Raji (cell line): Measurements from ENCODE around the gene TPM1.

Experiments used
- POLR2A ChIP-seq: IDR thresholded peaks from 2 replicates; pipeline ENCODE4 v1.6.1; 2011; ENCODE audit warnings: low read depth, low read length, control low read depth; ENCODE audit not compliant: insufficient read depth

TPM1 gene

DNA sequence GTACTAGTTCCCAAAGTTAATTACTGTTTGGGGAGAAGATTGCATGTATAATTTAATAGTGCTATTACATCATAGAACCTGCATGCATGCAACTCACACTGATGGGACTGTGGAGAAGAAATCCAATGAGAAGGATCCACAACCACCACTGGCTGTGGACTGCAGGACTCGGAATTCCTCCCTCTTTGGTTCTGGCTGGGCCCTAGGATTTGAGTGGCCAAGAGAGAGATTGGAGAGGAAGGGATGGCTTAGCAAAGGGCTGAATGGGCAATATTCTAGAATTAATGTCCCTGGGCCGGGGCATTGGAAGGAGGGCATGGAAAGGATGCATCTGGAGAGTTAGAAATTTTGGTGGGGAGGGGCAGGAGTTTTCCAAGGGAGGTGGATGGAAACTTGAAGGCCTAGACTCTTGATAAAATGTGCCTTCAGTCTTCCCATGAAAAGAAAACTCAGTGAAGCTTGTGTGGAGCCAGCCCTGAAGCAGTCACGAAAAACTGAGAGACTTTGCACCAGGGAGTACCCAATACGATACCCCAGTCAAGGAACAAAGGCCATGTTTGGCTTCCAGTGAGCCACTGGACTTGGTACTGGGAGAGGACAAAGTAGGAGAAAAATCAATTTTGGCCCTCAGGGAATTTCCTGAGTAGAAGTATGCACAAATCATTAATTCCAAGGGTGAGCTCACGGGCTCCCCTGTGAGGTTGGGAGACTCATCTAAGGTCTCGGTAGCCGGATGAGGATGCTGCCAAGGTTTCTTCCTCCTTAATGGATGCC lies 31.4 kb upstream of the TPM1 start:
- no peak for TF ChIP-seq POLR2A

DNA sequence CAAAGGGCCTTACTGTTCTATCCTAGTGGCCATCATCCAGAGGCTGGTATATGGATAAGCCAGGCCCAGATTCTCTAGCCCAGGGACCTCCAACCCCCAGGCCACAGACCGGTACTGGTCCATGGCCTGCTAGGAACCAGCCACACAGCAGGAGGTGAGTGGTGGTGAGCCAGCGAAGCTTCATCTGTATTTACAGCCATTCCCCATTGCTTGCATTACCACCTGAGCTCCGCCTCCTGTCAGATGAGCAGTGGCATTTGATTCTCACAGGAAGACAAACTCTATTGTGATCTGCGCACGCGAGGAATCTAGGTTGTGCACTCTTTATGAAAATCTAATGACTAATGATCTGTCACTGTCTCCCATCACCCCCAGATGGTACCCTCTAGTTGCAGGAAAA lies 30.1 kb upstream of the TPM1 start:
- TF ChIP-seq POLR2A = no peak

- no peak for TF ChIP-seq POLR2A
Observed at GRCh38 chr15:63013052-63013808, 29.3 kb upstream of the TPM1 start.

DNA sequence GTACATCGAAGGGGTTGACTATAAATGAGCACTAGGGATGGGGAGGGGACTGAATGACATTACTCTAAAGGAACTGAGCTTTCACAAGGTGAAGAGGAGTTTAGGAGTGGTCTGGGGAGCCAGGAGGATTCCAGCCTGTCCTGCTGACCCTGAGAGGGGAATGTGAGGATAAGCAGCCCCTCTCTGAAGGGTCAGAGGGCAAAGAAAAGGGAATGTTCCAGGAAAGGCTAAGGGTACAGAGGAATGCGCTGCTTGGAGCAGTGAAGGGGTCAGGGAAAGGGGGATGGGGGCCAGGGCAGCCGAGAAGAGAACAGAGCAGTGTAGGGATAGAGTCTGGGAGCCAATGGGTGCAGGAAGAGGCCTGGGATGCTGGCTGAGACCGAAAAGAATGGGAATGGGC lies 28.0 kb upstream of the TPM1 start:
- no peak for TF ChIP-seq POLR2A

DNA sequence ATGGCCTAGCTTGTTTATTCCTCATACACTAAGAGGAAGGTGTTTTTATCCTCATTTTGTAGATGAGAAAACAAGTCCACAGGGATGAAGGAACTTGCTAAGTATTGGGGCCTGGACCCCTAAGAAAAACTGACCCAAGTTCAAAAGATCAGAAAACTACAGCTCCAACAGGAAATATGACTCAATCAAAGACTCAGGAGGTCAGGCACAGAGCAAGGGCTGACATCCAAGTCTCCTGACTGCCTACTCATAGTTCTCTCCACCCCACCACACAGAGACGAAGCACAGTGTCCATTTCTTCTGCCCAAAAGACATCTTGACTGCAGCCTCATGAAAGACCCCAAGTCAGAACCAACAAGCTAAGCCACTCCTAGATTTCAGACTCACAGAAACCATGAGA lies 26.9 kb upstream of the TPM1 start:
- TF ChIP-seq POLR2A = no peak

- TF ChIP-seq POLR2A = no peak
Observed at GRCh38 chr15:63016234-63016633, 26.3 kb upstream of the TPM1 start.

GRCh38 chr15:63018639-63019038 lies 23.9 kb upstream of the TPM1 start:
- TF ChIP-seq POLR2A = no peak

- TF ChIP-seq POLR2A = no peak
Observed at GRCh38 chr15:63019511-63020109, 22.9 kb upstream of the TPM1 start.

- no peak for TF ChIP-seq POLR2A
Observed at GRCh38 chr15:63020128-63020527, 22.4 kb upstream of the TPM1 start.

- no peak for TF ChIP-seq POLR2A
Observed at GRCh38 chr15:63020759-63021430, 21.7 kb upstream of the TPM1 start.

- no peak for TF ChIP-seq POLR2A
Observed at GRCh38 chr15:63022181-63022580, 20.4 kb upstream of the TPM1 start.

DNA sequence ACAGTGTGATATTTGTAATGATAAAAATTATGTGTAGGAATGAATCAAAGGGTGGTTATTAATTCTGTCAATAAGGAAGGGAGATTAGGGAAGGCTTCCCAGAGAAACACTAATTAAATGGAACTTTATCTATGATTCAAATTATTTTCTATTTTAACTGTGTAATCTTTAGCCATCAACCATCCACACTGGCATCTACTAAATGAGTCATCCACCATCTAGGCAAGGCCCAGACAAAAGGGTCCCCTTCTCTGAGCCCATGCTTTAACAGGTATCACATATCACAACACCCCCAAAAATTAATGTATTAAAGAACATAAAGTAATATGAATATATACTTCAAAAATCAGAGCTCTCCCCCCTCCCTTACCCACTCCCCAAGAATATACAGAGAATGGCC lies 19.9 kb upstream of the TPM1 start:
- no peak for TF ChIP-seq POLR2A

GRCh38 chr15:63023351-63023945 lies 19.1 kb upstream of the TPM1 start:
- TF ChIP-seq POLR2A = no peak

GRCh38 chr15:63025460-63025859 lies 17.1 kb upstream of the TPM1 start:
- no peak for TF ChIP-seq POLR2A

DNA sequence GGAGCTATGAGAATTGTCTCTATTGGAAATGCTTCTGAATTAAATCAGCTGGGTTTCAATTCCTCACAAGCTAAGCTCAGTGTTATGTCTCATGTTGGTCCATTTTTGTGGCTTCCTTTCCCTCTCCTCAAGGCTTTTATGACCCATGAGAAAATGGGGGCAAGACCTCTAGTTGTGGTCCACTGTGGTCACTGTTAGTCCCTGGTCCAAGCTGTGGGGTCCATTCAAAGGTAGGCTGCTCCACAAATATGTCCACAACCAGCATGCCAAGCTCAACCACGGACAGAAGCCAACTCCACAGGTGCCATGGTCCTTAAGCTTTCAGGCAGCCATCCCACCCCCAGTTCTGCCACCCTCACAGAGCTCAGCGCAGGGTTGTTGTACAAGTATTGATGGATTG lies 14.9 kb upstream of the TPM1 start:
- TF ChIP-seq POLR2A = no peak
